Natural killer cell (primary cell): ENCODE data around the gene HOXD11. TPM values are rescaled to one million over a fixed set of nuclear protein-coding genes. Genes with fewer than 3 reads are reported as not detected.

Experiments used
- ATAC-seq, 3 donors: fragments of 150-1000 bp in 2 of 3; fragments of 200-7000 bp in 1 of 3; cut with Tn5 transposase; 1 replicate in 1 of 3; 2 replicates in 2 of 3; pipeline ENCODE4 v1.10.0; 2021; ENCODE audit warnings: mild to moderate bottlenecking in 2 of 3, moderate library complexity in 2 of 3
- DNase-seq, 2 donors: peaks; one replicate each; pipeline versions ENCODE4 v3.0.0 to v3.0.0-alpha.2; 2013 to 2021; ENCODE audit warnings: mixed read lengths in 1 of 2
- H3K27ac ChIP-seq: one replicate; pipeline ENCODE4 v1.5.1; 2013; ENCODE audit warnings: mild to moderate bottlenecking, low read length
- H3K27me3 ChIP-seq: one replicate; pipeline ENCODE4 v1.6.1; 2013; ENCODE audit warnings: low read length; ENCODE audit not compliant: control insufficient read depth, insufficient read depth
- H3K36me3 ChIP-seq: one replicate; pipeline ENCODE4 v1.6.1; 2013; ENCODE audit warnings: low read length; ENCODE audit not compliant: control insufficient read depth, insufficient read depth
- H3K4me1 ChIP-seq: one replicate; pipeline ENCODE4 v1.6.1; 2013; ENCODE audit warnings: low read length; ENCODE audit not compliant: control insufficient read depth, insufficient read depth
- H3K4me3 ChIP-seq: one replicate; pipeline ENCODE4 v1.5.1; 2013; ENCODE audit warnings: low read length
- H3K9me3 ChIP-seq: one replicate; pipeline ENCODE4 v1.6.1; 2013; ENCODE audit warnings: low read length; ENCODE audit not compliant: control insufficient read depth, insufficient read depth
- H3K27ac Mint-ChIP-seq, 2 donors: one replicate each; pipeline ENCODE4 v1.8.0; 2022; ENCODE audit warnings: mild to moderate bottlenecking in 2 of 2, mixed read lengths in 2 of 2, moderate library complexity in 1 of 2
- H3K27me3 Mint-ChIP-seq, 2 donors: one replicate each; pipeline ENCODE4 v1.8.0; 2022; ENCODE audit warnings: low read depth in 2 of 2, mixed read lengths in 2 of 2
- H3K36me3 Mint-ChIP-seq: one replicate; pipeline ENCODE4 v1.8.0; 2022; ENCODE audit warnings: mixed read lengths
- H3K4me1 Mint-ChIP-seq, 2 donors: one replicate each; pipeline ENCODE4 v1.8.0; 2022; ENCODE audit warnings: mixed read lengths in 2 of 2
- H3K4me3 Mint-ChIP-seq: one replicate; pipeline ENCODE4 v1.8.0; 2022; ENCODE audit warnings: mild to moderate bottlenecking, moderate library complexity, mixed read lengths
- H3K9me3 Mint-ChIP-seq, 2 donors: one replicate each; pipeline ENCODE4 v1.8.0; 2022; ENCODE audit warnings: mixed read lengths in 2 of 2
- WGBS: methylation state at CpG from one replicate; pipeline ENCODE4 v1.1.7; 2013; ENCODE audit warnings: missing lambda C conversion rate; ENCODE audit not compliant: insufficient coverage; 5-methylcytosine and 5-hydroxymethylcytosine counted together
- intact Hi-C: fragments of 100-400 bp; cut with micrococcal nuclease; formaldehyde crosslinking; loops from one replicate; pipeline ENCODE4 v1.14.2; 2022
- total RNA-seq, 4 donors: library from RNA; stranded (reverse); fragments of 120-200 nt in 1 of 4; gene quantifications; one replicate each; pipeline versions ENCODE4 v1.2.3 to v1.2.4, GENCODE V29; 2013 to 2022
- TF ChIP-seq, protein P1 (sequence below): fragments of 200-600 bp; IDR thresholded peaks from one replicate; pipeline ENCODE4 v1.8.0; 2022; ENCODE audit warnings: antibody characterized with exemption

Gene HOXD11
- total RNA-seq, 3 donors from 2014 or later (not counting 1 experiment from before 2014, with no cell fraction given): not detected

DNA sequence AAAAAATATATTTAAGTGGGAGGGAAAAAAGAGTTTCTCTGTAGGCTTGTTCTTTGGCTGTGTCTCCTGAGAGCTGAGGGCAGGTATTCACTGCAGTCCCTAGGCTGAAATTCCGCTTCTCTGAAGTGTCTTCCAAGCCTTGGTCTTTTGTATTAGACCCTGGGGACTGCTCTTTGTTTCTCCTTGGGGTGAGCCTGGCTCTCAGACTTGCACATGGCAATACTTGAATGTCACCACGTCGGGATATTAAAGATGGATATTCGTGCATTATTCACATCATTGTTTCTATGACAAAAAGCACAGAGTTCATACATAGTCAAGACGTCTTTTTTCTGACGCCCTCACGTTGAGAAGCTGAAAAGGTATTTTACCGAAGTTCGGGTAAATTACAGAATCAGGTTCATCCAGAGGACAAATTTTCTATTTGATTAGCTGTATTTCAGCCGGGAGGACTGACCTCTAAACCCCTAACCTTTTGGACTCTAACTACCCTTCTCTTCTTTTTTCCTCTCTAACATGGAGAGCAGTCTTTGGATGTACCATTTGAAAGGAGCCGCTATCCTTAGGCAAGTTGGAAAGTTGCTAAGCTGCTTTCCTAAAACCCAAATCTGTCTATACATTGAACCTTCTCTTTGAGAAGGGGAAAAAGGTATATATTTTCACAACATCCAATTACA, 47.6 kb downstream of the HOXD11 start:
- H3K4me3 Mint-ChIP-seq: no peak overlapping the region
- H3K36me3 ChIP-seq: no peaks in the 10 kb centered on the region
- WGBS: 38% methylated on average over 10 of the region's 11 CpGs
- TF ChIP-seq, protein P1, sequence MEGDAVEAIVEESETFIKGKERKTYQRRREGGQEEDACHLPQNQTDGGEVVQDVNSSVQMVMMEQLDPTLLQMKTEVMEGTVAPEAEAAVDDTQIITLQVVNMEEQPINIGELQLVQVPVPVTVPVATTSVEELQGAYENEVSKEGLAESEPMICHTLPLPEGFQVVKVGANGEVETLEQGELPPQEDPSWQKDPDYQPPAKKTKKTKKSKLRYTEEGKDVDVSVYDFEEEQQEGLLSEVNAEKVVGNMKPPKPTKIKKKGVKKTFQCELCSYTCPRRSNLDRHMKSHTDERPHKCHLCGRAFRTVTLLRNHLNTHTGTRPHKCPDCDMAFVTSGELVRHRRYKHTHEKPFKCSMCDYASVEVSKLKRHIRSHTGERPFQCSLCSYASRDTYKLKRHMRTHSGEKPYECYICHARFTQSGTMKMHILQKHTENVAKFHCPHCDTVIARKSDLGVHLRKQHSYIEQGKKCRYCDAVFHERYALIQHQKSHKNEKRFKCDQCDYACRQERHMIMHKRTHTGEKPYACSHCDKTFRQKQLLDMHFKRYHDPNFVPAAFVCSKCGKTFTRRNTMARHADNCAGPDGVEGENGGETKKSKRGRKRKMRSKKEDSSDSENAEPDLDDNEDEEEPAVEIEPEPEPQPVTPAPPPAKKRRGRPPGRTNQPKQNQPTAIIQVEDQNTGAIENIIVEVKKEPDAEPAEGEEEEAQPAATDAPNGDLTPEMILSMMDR: no peak
- H3K27ac Mint-ChIP-seq: no peak overlapping the region
- no peak overlapping the region for H3K27ac ChIP-seq
- H3K4me3 ChIP-seq: no peak overlapping the region
- H3K27me3 ChIP-seq: peaks cover 60% of the 10 kb centered on the region
- H3K9me3 ChIP-seq: no peaks in the 10 kb centered on the region
- peaks cover 0 to 11% of the 10 kb centered on the region in 2 donors for H3K4me1 Mint-ChIP-seq
- H3K9me3 Mint-ChIP-seq: no peaks in the 10 kb centered on the region
- peaks cover 4% of the 10 kb centered on the region for H3K4me1 ChIP-seq
- no peaks in the 10 kb centered on the region for H3K36me3 Mint-ChIP-seq
- peaks cover 55 to 66% of the 10 kb centered on the region in 2 donors for H3K27me3 Mint-ChIP-seq
- no peak for DNase-seq
- intact Hi-C loops: no loop called here
- ATAC-seq: no peak

DNA sequence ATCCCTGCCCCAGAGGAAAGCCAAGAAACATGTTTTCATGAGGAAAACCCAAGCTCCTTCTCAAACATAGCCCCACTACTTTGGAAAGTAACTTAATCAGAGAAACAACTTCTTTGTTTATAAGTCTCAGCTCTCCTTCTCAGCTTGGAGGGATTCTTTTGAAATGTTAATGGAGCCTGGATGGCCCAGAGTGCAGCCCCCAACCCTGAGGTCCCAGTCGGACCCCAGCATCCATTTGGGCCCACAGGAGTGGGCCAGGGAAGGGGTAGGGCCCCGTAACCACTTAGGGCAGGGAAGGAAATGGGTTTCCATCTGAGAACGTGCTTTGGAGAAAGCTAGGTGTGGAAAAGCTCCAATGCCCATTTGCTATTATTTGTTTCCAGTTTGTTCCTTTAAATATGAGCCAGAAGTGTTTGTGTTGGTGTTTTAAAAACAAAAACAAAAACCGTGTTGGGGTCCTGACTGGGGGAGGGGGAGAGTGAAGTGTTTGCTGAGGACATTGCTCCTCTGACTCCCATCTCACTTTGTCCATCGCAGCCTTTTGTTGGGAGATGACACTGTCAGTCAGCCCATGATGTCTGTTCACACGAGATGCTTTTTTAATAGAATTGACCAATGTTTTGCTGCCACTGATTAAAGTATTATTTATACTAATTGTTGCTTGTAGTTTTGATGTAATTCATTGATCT, 48.4 kb downstream of the HOXD11 start:
- Histone ChIP-seq H3K4me1 (peaks cover 4% of the 10 kb centered on the region), H3K27me3 (peaks cover 60% of the 10 kb centered on the region), H3K36me3 (no peaks in the 10 kb centered on the region), H3K9me3 (no peaks in the 10 kb centered on the region), H3K27ac (no peak overlapping the region), H3K4me3 (no peak overlapping the region)
- H3K4me3 Mint-ChIP-seq: no peak overlapping the region
- no peaks in the 10 kb centered on the region for H3K9me3 Mint-ChIP-seq
- no peaks in the 10 kb centered on the region for H3K36me3 Mint-ChIP-seq
- TF ChIP-seq, protein P1: no peak
- intact Hi-C loops: no loop called here
- H3K27me3 Mint-ChIP-seq: peaks cover 47 to 58% of the 10 kb centered on the region in 2 donors
- DNase-seq (no peak), ATAC-seq (no peak)
- no peak overlapping the region for H3K27ac Mint-ChIP-seq
- WGBS: 18% methylated on average over 6 of the region's 6 CpGs
- peaks cover 0 to 7% of the 10 kb centered on the region in 2 donors for H3K4me1 Mint-ChIP-seq

DNA sequence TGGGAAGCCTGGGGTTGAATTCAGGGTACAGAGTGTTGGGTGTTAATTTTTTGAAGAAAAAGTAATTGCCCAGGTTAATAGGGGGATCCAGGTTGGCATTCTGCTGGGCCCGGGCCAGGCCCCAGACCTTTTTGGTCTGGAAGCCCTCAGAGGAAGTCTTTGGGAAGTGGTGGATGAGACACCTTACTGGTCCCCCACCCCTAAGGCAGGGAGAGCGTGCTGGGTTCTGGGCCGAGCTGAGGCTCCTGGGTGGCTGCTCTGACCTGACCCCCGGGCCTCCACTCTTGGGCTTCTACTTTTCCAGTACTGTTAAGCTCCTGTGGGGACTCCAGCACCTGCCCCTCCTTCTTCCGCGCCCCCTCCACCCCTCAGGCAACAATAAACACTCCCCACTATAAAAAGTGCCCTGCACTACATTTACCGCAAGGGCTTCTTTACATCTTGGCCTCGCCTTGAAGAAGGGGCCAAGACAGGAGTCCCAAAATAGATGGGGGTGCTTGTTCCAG, 49.3 kb downstream of the HOXD11 start:
- no peak overlapping the region for H3K4me3 ChIP-seq
- intact Hi-C loops: no loop called here
- Mint-ChIP-seq H3K27ac (no peak overlapping the region), H3K9me3 (no peaks in the 10 kb centered on the region), H3K4me3 (no peak overlapping the region), H3K4me1 (peaks cover 0 to 5% of the 10 kb centered on the region in 2 donors), H3K27me3 (peaks cover 50 to 56% of the 10 kb centered on the region in 2 donors), H3K36me3 (no peaks in the 10 kb centered on the region)
- no peaks in the 10 kb centered on the region for H3K9me3 ChIP-seq
- TF ChIP-seq, protein P1: no peak
- no peak for ATAC-seq
- H3K27ac ChIP-seq: no peak overlapping the region
- peaks cover 58% of the 10 kb centered on the region for H3K27me3 ChIP-seq
- no peaks in the 10 kb centered on the region for H3K36me3 ChIP-seq
- WGBS: 37% methylated on average over 8 of the region's 8 CpGs
- no peak for DNase-seq
- H3K4me1 ChIP-seq: peaks cover 4% of the 10 kb centered on the region
